Spleen (tissue), 7 donors: Measurements from ENCODE around the gene SLC38A2.

Experiments used
- POLR2A ChIP-seq, 3 donors: fragments of 450-650 bp; IDR thresholded peaks; one replicate each; pipeline ENCODE4 v1.5.1; 2017; ENCODE audit warnings: antibody characterized with exemption in 3 of 3, mild to moderate bottlenecking in 1 of 3
- POLR2AphosphoS5 ChIP-seq, 3 donors: sonication (generic); formaldehyde crosslinking; IDR thresholded peaks; one replicate each; pipeline ENCODE4 v1.5.1; 2017; ENCODE audit warnings: antibody characterized with exemption in 3 of 3
- TF ChIP-seq, protein P1 (sequence below), 11 experiments: fragments of 200-600 bp in 7 of 11; fragments of 450-650 bp in 4 of 11; sonication (generic) in 4 of 11; IDR thresholded peaks in 8 of 11; conservative IDR thresholded peaks in 3 of 11; 1 replicate in 7 of 11; 2 replicates in 4 of 11; pipeline versions ENCODE4 v1.4.0 to v1.8.0; 2016 to 2021; ENCODE audit warnings: antibody characterized with exemption in 11 of 11, inconsistent platforms in 4 of 11, mild to moderate bottlenecking in 1 of 11
- donor health status: DM: no; HTN: no; CAD: no; lungs with moderate emphysema.
- donor health status: DM: no; HTN: no; CAD: no.
- donor health status: DM: no; HTN: no; CAD: no.

DNA sequence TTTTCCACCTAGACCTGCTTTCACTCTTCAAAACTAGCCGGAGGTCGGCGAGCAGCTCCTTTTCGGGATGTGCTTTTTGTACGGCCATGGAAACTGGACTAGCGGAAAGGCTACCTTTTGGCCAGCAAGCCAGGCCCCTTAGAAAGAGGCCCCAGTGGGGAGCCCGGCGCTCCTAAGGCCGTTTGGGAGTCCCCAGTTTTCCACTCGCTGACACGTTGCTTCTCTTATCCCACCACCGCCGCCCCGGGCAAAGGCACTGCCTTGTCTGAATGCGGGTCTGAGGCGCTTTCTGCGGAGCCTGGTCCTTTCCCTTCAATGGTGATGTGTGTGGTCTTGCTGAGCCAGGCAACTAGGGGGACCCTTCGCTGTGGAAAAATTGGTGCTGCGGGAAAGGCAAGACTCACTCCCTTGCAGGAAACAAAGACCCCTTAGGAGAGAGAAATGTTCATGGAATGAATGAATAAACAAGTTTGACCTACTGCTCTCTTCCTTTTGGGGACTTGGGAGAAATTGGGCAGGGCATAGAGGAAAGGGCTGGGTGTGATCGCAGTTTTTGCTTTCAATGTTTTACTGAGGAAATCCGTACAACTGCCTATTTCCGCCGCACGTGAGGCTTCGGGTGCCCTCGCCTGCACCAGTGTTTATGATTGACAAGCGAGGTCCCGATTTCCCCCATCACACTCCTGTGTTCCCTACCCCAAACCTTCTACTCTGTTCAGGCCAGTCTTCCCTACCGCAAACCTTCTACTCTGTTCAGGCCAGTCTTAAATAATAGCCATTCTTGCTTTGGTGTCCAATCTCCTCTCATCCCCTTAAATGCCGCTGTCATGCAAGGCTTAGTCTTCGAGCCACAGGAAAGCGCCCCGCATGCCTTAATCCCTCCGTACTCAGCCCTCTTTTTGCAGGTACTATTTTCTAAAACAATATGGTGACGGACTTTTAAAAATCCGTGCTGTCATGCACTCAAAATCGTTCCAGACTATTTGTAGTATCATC, 1.0 kb upstream of the SLC38A2 start:
- TF ChIP-seq POLR2A (IDR thresholded peaks at IDR 0.05) = no peak
- TF ChIP-seq, protein P1, sequence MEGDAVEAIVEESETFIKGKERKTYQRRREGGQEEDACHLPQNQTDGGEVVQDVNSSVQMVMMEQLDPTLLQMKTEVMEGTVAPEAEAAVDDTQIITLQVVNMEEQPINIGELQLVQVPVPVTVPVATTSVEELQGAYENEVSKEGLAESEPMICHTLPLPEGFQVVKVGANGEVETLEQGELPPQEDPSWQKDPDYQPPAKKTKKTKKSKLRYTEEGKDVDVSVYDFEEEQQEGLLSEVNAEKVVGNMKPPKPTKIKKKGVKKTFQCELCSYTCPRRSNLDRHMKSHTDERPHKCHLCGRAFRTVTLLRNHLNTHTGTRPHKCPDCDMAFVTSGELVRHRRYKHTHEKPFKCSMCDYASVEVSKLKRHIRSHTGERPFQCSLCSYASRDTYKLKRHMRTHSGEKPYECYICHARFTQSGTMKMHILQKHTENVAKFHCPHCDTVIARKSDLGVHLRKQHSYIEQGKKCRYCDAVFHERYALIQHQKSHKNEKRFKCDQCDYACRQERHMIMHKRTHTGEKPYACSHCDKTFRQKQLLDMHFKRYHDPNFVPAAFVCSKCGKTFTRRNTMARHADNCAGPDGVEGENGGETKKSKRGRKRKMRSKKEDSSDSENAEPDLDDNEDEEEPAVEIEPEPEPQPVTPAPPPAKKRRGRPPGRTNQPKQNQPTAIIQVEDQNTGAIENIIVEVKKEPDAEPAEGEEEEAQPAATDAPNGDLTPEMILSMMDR (IDR thresholded peaks at IDR 0.05 in 8 of 11, conservative IDR thresholded peaks at IDR 0.05 in 3 of 11) = peak in 1 of 11 experiments; percentile 7
- peak; percentile 18 to 66 (median 61) for TF ChIP-seq POLR2AphosphoS5 (IDR thresholded peaks at IDR 0.05)
